HEK293 (cell line): ENCODE measurements around the gene EPB41L2.

ENCODE experiments used
- CTCF ChIA-PET: fragments of 350-600 bp; formaldehyde crosslinking; extraction: SDS; loops from one replicate; lab custom pipeline; 2021; ENCODE audit warnings: antibody characterized with exemption; lab: Yijun Ruan, JAX
- POLR2A ChIA-PET: fragments of 300-600 bp; formaldehyde crosslinking; extraction: SDS; loops from one replicate; lab custom pipeline; 2020; ENCODE audit warnings: antibody characterized with exemption, inconsistent platforms; lab: Yijun Ruan, JAX
- H3K27ac ChIP-seq: fragments of 200-500 bp; sonication (Bioruptor generic); 2 replicates; pipeline ENCODE4 v1.5.1; 2014; ENCODE audit warnings: low read depth, low read length, control low read depth, inconsistent platforms; ENCODE audit errors: extremely low read depth
- H3K36me3 ChIP-seq, 2 experiments: fragments of 200-500 bp in 1 of 2; sonication (Bioruptor generic) in 1 of 2; 1 replicate in 1 of 2; 2 replicates in 1 of 2; pipeline ENCODE4 v1.5.1; 2014 to 2017; ENCODE audit warnings: inconsistent platforms in 2 of 2, low read length in 2 of 2; ENCODE audit not compliant: control insufficient read depth in 2 of 2, insufficient read depth in 1 of 2
- H3K4me1 ChIP-seq: fragments of 200-500 bp; sonication (Bioruptor generic); 2 replicates; pipeline ENCODE4 v1.5.1; 2014; ENCODE audit warnings: mild to moderate bottlenecking, low read length, inconsistent platforms; ENCODE audit not compliant: control insufficient read depth, insufficient read depth
- H3K4me3 ChIP-seq: 2 replicates; pipeline ENCODE4 v1.5.1; 2011; ENCODE audit warnings: low read depth, mild to moderate bottlenecking, control low read depth, low read length, moderate library complexity
- H3K9me3 ChIP-seq: fragments of 200-500 bp; sonication (Bioruptor generic); 2 replicates; pipeline ENCODE4 v1.5.1; 2014; ENCODE audit warnings: low read depth, low read length, inconsistent platforms; ENCODE audit not compliant: control insufficient read depth, insufficient read depth
- ELK4 ChIP-seq: IDR thresholded peaks from 2 replicates; pipeline ENCODE4 v1.6.1; 2011; ENCODE audit warnings: mild to moderate bottlenecking, low read depth, low read length, borderline replicate concordance
- GLIS1 ChIP-seq: fragments of 450-650 bp; formaldehyde crosslinking; IDR thresholded peaks from 2 replicates; pipeline ENCODE4 v1.5.1; 2016; ENCODE audit warnings: missing biosample characterization, missing genetic modification characterization
- KLF7 ChIP-seq: fragments of 450-650 bp; formaldehyde crosslinking; IDR thresholded peaks from 2 replicates; pipeline ENCODE4 v1.5.1; 2016; ENCODE audit warnings: missing biosample characterization, missing genetic modification characterization, borderline replicate concordance
- MYNN ChIP-seq: fragments of 450-650 bp; formaldehyde crosslinking; IDR thresholded peaks from 2 replicates; pipeline ENCODE4 v1.5.1; 2016; ENCODE audit warnings: missing biosample characterization, missing genetic modification characterization, borderline replicate concordance
- REST ChIP-seq: fragments of 450-650 bp; formaldehyde crosslinking; IDR thresholded peaks from 2 replicates; pipeline ENCODE4 v1.5.1; 2016; ENCODE audit warnings: missing biosample characterization, missing genetic modification characterization
- SALL2 ChIP-seq: fragments of 450-650 bp; formaldehyde crosslinking; IDR thresholded peaks from 2 replicates; pipeline ENCODE4 v1.5.0; 2017; ENCODE audit warnings: missing biosample characterization, mild to moderate bottlenecking, missing genetic modification characterization, borderline replicate concordance
- TSHZ1 ChIP-seq: fragments of 450-650 bp; formaldehyde crosslinking; IDR thresholded peaks from 2 replicates; pipeline ENCODE4 v1.5.1; 2016; ENCODE audit warnings: missing biosample characterization, missing genetic modification characterization, borderline replicate concordance
- ZFHX2 ChIP-seq: fragments of 450-650 bp; formaldehyde crosslinking; conservative IDR thresholded peaks from 2 replicates; pipeline ENCODE4 v1.5.1; 2016; ENCODE audit warnings: missing biosample characterization, missing genetic modification characterization
- ZNF132 ChIP-seq: fragments of 450-650 bp; formaldehyde crosslinking; IDR thresholded peaks from 2 replicates; pipeline ENCODE4 v1.5.1; 2017; ENCODE audit warnings: missing biosample characterization, missing genetic modification characterization, borderline replicate concordance
- ZNF148 ChIP-seq: fragments of 450-650 bp; formaldehyde crosslinking; IDR thresholded peaks from 2 replicates; pipeline ENCODE4 v1.5.0; 2017; ENCODE audit warnings: missing biosample characterization, missing genetic modification characterization, borderline replicate concordance
- ZNF16 ChIP-seq: fragments of 450-650 bp; formaldehyde crosslinking; IDR thresholded peaks from 2 replicates; pipeline ENCODE4 v1.5.1; 2016; ENCODE audit warnings: low read depth, missing biosample characterization, missing genetic modification characterization
- ZNF169 ChIP-seq: fragments of 450-650 bp; formaldehyde crosslinking; IDR thresholded peaks from 2 replicates; pipeline ENCODE4 v1.5.1; 2016; ENCODE audit warnings: missing biosample characterization, missing genetic modification characterization
- ZNF211 ChIP-seq: fragments of 450-650 bp; formaldehyde crosslinking; IDR thresholded peaks from 2 replicates; pipeline ENCODE4 v1.5.1; 2016; ENCODE audit warnings: low read depth, missing biosample characterization, missing genetic modification characterization
- ZNF214 ChIP-seq: fragments of 450-650 bp; formaldehyde crosslinking; IDR thresholded peaks from 2 replicates; pipeline ENCODE4 v1.5.1; 2017; ENCODE audit warnings: missing biosample characterization, mild to moderate bottlenecking, missing genetic modification characterization, borderline replicate concordance
- ZNF280C ChIP-seq: fragments of 450-650 bp; formaldehyde crosslinking; IDR thresholded peaks from 2 replicates; pipeline ENCODE4 v1.5.1; 2016; ENCODE audit warnings: missing biosample characterization, missing genetic modification characterization
- ZNF501 ChIP-seq: fragments of 450-650 bp; formaldehyde crosslinking; IDR thresholded peaks from 2 replicates; pipeline ENCODE4 v1.5.1; 2016; ENCODE audit warnings: missing biosample characterization, missing genetic modification characterization
- ZNF610 ChIP-seq: fragments of 450-650 bp; formaldehyde crosslinking; IDR thresholded peaks from 2 replicates; pipeline ENCODE4 v1.5.1; 2016; ENCODE audit warnings: missing biosample characterization, missing genetic modification characterization, borderline replicate concordance
- ZNF76 ChIP-seq: fragments of 450-650 bp; formaldehyde crosslinking; IDR thresholded peaks from 2 replicates; pipeline ENCODE4; 2016; ENCODE audit warnings: low read depth, missing biosample characterization, missing genetic modification characterization, borderline replicate concordance
- ZNF830 ChIP-seq: fragments of 450-650 bp; IDR thresholded peaks from 2 replicates; pipeline ENCODE4 v1.5.0; 2018; ENCODE audit warnings: missing biosample characterization, missing genetic modification characterization, low read depth, mild to moderate bottlenecking, moderate library complexity
- ZSCAN16 ChIP-seq: fragments of 450-650 bp; formaldehyde crosslinking; IDR thresholded peaks from 2 replicates; pipeline ENCODE4 v1.5.1; 2016; ENCODE audit warnings: missing biosample characterization, missing genetic modification characterization

The EPB41L2 gene

GRCh38 chr6:130853555-130854183 lies 209.4 kb downstream of the EPB41L2 start (continued):
- TF ChIP-seq REST (no peak), ZFHX2 (no peak), ZNF169 (tag by site-specific recombination) (no peak), ZNF132 (tag by site-specific recombination) (no peak)
- TF ChIP-seq, all 188 proteins: peak for 0

- no peak overlapping the region for H3K4me3 ChIP-seq
- peaks cover 2 to 5% of the 10 kb centered on the region in 2 experiments; a peak in 2 of 3 replicates for H3K36me3 ChIP-seq
- no peak overlapping the region for H3K27ac ChIP-seq
- ChIA-PET CTCF (interaction anchor here (0.6 to 1.2 kb wide), 5 partner anchors 10 to 92 kb away, joined by 3 to 6 read pairs (median 4); no protein-coding TSS in a partner anchor), POLR2A (no interaction called here)
- H3K9me3 ChIP-seq, result no peaks in the 10 kb centered on the region
- no peaks in the 10 kb centered on the region; the same call in 1 of the 2 replicates for H3K4me1 ChIP-seq
- TF ChIP-seq MYNN, result no peak
- TF ChIP-seq ZNF16 (tag by site-specific recombination), result no peak
- no peak for TF ChIP-seq TSHZ1
- no peak for TF ChIP-seq SALL2 (tag by site-specific recombination)
- TF ChIP-seq ZNF280C (tag by site-specific recombination), result no peak
- no peak for TF ChIP-seq GLIS1 (tag by site-specific recombination)
- no peak for TF ChIP-seq ZNF830
- TF ChIP-seq ZSCAN16 (tag by site-specific recombination), result no peak
- TF ChIP-seq ZNF148 (tag by site-specific recombination), result no peak
- no peak for TF ChIP-seq ZNF610 (tag by site-specific recombination)
- TF ChIP-seq ELK4, result no peak
- no peak for TF ChIP-seq KLF7
- no peak for TF ChIP-seq ZNF211 (tag by site-specific recombination)
- no peak for TF ChIP-seq ZNF214 (tag by site-specific recombination)
- no peak for TF ChIP-seq ZNF76 (tag by site-specific recombination)
- TF ChIP-seq ZNF501 (tag by site-specific recombination), result no peak
Observed at GRCh38 chr6:130852844-130853554, 210.0 kb downstream of the EPB41L2 start.
